ENCODE data around the gene EPB41L3. TPM values are rescaled to one million over a fixed set of nuclear protein-coding genes. Genes with fewer than 3 reads are reported as not detected.
"Not testable (repeated sequence)": the region's sequence is repeated elsewhere in the genome, so short reads cannot be mapped to it uniquely, and the experiment has no call there.

The EPB41L3 gene
- polyA plus RNA-seq, 2 of the 4 experiments (the other 2 are of a cell fraction) = 0.46 to 1.00 TPM

DNA sequence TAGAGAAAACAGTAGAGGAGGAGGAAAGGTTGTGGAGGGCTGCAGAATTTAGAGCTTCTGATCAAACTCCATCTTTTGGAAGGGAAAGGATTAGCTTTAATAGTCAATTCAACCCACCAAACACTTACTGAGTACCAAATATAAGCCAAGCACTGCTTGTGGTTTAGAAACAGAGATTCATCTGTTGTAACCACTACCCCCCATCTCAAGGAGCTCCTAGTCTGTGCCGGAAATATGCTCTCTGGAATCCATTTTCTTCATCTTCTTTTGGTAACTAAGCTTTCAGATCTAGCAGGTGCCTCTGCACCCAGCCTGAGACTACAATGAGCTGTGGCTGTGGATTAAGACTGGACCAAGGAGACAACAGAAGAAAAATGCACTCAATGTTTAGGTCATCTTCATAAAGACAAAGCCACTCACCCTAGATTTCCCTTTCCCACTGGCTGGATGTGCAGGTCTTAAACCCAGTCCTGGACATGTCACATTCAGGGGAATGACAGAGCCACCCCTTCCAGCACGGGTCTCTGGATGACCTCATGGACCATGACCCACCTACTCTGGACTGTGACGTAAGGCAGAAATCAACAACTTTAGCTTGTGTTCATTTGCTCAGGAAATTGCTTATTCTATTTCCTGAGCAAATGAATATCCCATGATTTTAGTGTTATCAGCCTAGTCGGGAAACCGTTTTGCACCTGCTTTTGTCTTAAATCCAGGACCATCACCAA is 52.9 kb downstream of the EPB41L3 start:
- POLR2A ChIA-PET = no interaction called here
- no peaks in the 10 kb centered on the region for H3K9me3 ChIP-seq
- no peak overlapping the region for H3K4me3 ChIP-seq
- no peaks in the 10 kb centered on the region for H3K4me1 ChIP-seq
- H3K27ac ChIP-seq = no peak overlapping the region
- no peak overlapping the region for H3K4me2 ChIP-seq
- TF ChIP-seq HOXA7 (CRISPR knock-in tag; IDR thresholded peaks at IDR 0.05) = no peak
- TF ChIP-seq, protein P1, sequence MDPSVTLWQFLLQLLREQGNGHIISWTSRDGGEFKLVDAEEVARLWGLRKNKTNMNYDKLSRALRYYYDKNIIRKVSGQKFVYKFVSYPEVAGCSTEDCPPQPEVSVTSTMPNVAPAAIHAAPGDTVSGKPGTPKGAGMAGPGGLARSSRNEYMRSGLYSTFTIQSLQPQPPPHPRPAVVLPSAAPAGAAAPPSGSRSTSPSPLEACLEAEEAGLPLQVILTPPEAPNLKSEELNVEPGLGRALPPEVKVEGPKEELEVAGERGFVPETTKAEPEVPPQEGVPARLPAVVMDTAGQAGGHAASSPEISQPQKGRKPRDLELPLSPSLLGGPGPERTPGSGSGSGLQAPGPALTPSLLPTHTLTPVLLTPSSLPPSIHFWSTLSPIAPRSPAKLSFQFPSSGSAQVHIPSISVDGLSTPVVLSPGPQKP (IDR thresholded peaks at IDR 0.05; ENCODE audit: low read depth, low read length) = no peak
- no peak for TF ChIP-seq CHD2 (IDR thresholded peaks at IDR 0.05; ENCODE audit: low read length, partially characterized antibody)
- no peak for TF ChIP-seq EHMT2 (IDR thresholded peaks at IDR 0.05; ENCODE audit: low read depth)
- no peak for TF ChIP-seq EP300 (IDR thresholded peaks at IDR 0.05)
- no peak for TF ChIP-seq FOSL2 (IDR thresholded peaks at IDR 0.05)
- TF ChIP-seq FOSL2 (CRISPR knock-in tag; IDR thresholded peaks at IDR 0.05) = no peak
- no peak for TF ChIP-seq HOXB13 (CRISPR knock-in tag; IDR thresholded peaks at IDR 0.05; ENCODE audit: low read depth)
- no peak for TF ChIP-seq RNF2 (IDR thresholded peaks at IDR 0.05; ENCODE audit: borderline replicate concordance, low read depth)
- no peak for TF ChIP-seq RARB (CRISPR knock-in tag; IDR thresholded peaks at IDR 0.05)
- no peak for TF ChIP-seq RFX5 (IDR thresholded peaks at IDR 0.05)
- TF ChIP-seq EHF (CRISPR knock-in tag; IDR thresholded peaks at IDR 0.05) = no peak
- TF ChIP-seq NFE2L2 (conservative IDR thresholded peaks at IDR 0.05; ENCODE audit: low read length) = no peak
- no peak for TF ChIP-seq ZC3H11A (IDR thresholded peaks at IDR 0.05)
- CTCF ChIA-PET = no interaction called here
- no peak for ATAC-seq
- WGBS (ENCODE audit: missing lambda C conversion rate) = 31% methylated on average over 5 of the region's 5 CpGs
- no peak for DNase-seq (ENCODE audit: low read depth in 1 of 2, low spot score in 1 of 2)
- FAIRE-seq = no peak

DNA sequence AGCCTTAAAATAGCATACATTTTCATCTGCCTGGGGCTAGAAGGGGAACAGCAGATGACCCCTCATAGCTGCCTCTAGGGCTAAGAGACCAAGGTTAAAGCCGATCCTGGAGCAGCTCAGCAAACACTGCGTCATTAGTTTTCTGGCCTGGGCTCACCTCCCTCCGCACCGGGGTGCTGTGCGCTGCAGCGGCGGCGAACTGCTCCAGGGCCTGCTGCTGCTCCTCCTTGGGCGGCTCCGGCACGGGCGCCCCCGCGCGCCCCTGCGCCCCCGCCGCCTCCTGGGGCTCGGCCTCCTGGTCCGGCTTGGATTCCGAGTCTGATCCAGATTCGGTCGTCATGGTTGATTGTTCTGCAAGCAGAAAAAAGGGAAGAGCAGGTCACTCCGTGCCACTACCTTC is 55.0 kb downstream of the EPB41L3 start:
- DNase-seq (ENCODE audit: low read depth in 1 of 2, low spot score in 1 of 2) = no peak
- H3K4me3 ChIP-seq = no peak overlapping the region
- H3K27ac ChIP-seq = no peak overlapping the region
- ChIA-PET POLR2A (no interaction called here), CTCF (no interaction called here)
- no peak for FAIRE-seq
- ATAC-seq = no peak
- no peaks in the 10 kb centered on the region for H3K9me3 ChIP-seq
- H3K4me2 ChIP-seq = no peak overlapping the region
- TF ChIP-seq NFE2L2 (conservative IDR thresholded peaks at IDR 0.05; ENCODE audit: low read length) = no peak
- TF ChIP-seq HOXB5 (CRISPR knock-in tag; IDR thresholded peaks at IDR 0.05) = no peak
- TF ChIP-seq POLR2A (IDR thresholded peaks at IDR 0.05; ENCODE audit: low read length) = no peak
- TF ChIP-seq RARB (CRISPR knock-in tag; IDR thresholded peaks at IDR 0.05) = no peak
- no peak for TF ChIP-seq MAFK (IDR thresholded peaks at IDR 0.05; ENCODE audit: partially characterized antibody)
- no peak for TF ChIP-seq ZSCAN20 (CRISPR knock-in tag; IDR thresholded peaks at IDR 0.05)
- no peak for TF ChIP-seq SMC3 (IDR thresholded peaks at IDR 0.05)
- TF ChIP-seq, protein P2, sequence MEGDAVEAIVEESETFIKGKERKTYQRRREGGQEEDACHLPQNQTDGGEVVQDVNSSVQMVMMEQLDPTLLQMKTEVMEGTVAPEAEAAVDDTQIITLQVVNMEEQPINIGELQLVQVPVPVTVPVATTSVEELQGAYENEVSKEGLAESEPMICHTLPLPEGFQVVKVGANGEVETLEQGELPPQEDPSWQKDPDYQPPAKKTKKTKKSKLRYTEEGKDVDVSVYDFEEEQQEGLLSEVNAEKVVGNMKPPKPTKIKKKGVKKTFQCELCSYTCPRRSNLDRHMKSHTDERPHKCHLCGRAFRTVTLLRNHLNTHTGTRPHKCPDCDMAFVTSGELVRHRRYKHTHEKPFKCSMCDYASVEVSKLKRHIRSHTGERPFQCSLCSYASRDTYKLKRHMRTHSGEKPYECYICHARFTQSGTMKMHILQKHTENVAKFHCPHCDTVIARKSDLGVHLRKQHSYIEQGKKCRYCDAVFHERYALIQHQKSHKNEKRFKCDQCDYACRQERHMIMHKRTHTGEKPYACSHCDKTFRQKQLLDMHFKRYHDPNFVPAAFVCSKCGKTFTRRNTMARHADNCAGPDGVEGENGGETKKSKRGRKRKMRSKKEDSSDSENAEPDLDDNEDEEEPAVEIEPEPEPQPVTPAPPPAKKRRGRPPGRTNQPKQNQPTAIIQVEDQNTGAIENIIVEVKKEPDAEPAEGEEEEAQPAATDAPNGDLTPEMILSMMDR (IDR thresholded peaks at IDR 0.05) = no peak
- TF ChIP-seq, protein P3, sequence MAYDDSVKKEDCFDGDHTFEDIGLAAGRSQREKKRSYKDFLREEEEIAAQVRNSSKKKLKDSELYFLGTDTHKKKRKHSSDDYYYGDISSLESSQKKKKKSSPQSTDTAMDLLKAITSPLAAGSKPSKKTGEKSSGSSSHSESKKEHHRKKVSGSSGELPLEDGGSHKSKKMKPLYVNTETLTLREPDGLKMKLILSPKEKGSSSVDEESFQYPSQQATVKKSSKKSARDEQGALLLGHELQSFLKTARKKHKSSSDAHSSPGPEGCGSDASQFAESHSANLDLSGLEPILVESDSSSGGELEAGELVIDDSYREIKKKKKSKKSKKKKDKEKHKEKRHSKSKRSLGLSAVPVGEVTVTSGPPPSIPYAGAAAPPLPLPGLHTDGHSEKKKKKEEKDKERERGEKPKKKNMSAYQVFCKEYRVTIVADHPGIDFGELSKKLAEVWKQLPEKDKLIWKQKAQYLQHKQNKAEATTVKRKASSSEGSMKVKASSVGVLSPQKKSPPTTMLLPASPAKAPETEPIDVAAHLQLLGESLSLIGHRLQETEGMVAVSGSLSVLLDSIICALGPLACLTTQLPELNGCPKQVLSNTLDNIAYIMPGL (CRISPR knock-in tag; IDR thresholded peaks at IDR 0.05; ENCODE audit: borderline replicate concordance) = no peak
- no peak for TF ChIP-seq HOXB13 (CRISPR knock-in tag; IDR thresholded peaks at IDR 0.05; ENCODE audit: low read depth)
- TF ChIP-seq RAD21 (conservative IDR thresholded peaks at IDR 0.05 in 1 of 2, IDR thresholded peaks at IDR 0.05 in 1 of 2) = no peak
- WGBS (ENCODE audit: missing lambda C conversion rate) = 41% methylated on average over 6 of the region's 24 CpGs
- H3K4me1 ChIP-seq = no peaks in the 10 kb centered on the region

DNA sequence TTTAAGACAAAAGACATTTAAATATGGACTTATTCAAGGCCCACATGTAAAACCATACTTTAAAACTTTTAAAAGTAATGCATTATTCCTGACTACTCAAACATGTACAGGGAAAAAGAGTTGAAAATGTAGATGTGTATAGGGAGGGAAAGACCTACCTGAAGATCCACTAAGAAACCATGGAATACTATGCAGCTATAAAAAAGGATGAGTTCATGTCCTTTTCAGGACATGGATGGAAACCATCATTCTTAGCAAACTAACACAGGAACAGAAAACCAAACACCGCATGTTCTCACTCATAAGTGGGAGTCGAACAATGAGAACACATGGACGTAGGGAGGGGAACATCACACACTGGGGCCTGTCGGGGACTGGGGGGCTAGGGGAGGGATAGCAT is 55.8 kb downstream of the EPB41L3 start:
- POLR2A ChIA-PET; ATAC-seq; CTCF ChIA-PET; H3K27ac ChIP-seq; FAIRE-seq; H3K9me3 ChIP-seq; DNase-seq (ENCODE audit: low read depth in 1 of 2, low spot score in 1 of 2); H3K4me2 ChIP-seq; H3K4me1 ChIP-seq; H3K4me3 ChIP-seq: not testable (repeated sequence)
- WGBS (ENCODE audit: missing lambda C conversion rate) = 96% methylated on average over 3 of the region's 4 CpGs

All from A549 (cell line).